CD4-positive, alpha-beta T cell treated with Interleukin-12 subunit alpha and Interleukin-12 subunit beta, for 1 hour (primary cell): ENCODE results near the gene NEK3.
"Not testable (repeated sequence)": the region's sequence is repeated elsewhere in the genome, so short reads cannot be mapped to it uniquely, and the experiment has no call there.

Experiments used
- DNase-seq: peaks from one replicate; pipeline ENCODE4 v3.0.0-alpha.2; 2020

The NEK3 gene

DNA sequence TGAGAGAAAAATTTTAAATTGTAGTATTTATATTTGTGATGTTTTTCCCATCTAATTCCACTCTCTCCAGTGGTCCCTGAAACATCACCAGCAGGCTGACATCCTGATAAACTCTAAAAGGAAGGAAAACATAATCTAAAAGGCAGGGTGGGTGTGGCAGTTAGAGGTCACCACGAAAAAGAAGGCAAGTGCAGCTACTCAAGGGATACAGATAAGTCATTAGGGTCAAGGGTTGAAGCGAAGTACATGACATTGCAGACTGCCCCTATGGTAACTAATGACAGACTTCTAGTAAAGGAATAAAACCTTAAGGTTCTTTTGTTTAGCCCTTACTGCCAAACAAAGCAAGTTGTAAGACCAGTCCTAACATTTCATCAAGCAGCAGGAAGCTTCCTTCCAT is 6.0 kb upstream of the NEK3 start:
- no peak for DNase-seq

DNA sequence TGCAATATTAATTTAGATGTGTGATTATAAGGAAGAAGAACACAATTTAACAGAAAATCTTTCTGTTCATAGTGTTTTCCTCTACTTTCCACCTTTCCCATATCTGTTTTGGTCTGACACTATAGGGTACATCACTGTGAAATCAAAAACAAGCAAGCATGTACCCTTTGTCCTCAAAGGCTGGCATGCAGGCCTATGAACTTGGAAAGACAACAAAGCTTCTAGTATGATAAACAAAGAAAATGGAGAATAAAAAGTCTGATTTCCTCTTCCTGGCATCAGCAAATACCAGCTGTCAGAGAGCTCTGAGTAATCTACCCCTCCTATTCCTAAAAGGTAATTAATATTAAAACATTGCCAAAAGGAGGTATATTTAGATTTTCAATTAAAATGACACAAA is 5.6 kb upstream of the NEK3 start:
- no peak for DNase-seq

DNA sequence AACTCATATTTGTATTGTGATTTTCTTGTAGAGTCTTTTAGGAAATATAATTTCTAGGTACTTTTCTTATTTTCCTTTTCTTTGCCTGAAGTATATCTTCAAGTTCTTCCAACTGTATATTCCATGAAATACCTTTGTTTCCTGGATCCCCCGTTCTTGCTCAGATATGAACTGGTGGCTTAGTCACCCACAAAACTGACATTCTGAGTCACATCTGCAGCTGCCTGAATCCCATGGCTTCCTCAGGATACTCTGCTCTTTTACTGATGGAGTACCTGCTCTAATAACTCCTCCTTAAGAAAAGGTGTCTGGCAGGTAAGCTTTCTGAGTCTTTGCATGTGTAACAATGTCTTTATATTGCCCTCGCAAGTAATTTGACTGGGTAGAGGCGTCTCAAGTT is 4.5 kb upstream of the NEK3 start:
- not testable (repeated sequence) for DNase-seq

DNA sequence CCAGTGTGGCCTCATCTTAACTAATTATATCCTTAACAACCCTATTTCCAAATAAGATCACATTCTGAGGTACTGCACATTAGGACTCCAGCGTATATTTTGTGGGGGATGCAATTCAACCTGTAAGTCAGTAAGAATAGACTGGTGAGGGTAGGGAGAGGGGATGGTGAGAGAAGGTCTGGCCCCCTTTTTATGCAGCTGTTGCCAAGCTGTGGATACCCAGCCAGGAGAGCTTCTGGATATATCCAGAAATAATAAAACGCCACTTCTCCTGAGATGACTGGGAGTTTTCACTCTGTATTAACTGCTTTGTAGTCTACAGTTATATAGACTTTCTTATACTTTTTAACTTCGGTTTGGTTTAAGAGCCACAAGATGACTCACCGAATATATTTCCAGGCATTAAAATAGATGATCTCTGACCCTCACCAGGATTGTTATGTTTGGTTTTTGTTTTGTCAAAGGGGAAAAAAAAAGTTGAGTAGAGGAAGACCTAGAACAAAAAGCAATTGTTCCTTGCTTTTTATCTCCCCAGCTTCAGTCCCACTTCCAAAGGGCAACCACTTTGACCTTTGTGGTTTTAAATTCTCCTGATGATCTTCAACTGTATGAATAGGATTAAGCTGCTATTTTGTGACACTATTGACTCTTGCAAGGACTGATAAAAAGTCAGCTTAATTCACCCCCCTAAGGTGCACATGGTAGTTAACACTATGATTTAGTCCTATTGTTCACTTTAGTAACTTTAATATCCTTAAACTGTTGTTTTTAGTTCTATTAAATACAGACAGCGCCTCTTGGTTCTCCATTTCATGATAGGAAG is 3.1 kb upstream of the NEK3 start:
- DNase-seq, result no peak

DNA sequence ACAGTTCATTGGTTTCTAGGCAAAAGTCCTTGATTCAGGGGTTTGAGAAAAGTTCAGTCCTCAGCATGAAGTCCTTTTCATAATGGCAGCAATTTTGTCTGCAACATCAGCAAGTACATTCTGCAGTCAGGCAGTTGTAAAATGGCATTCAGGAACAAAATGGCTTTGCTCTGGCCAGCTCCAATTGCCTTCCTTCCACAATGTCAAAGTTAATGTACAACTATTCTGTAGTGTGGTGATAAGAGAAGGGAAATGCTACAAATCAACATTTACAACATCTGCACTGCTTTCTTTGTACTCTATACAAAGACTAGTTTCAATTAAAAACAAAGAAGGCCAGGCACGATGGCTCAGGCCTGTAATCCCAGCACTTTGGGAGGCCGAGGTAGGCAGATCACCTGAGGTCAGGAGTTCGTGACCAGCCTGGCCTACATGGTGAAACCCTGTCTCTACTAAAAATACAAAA is 1.8 kb upstream of the NEK3 start:
- no peak for DNase-seq

DNA sequence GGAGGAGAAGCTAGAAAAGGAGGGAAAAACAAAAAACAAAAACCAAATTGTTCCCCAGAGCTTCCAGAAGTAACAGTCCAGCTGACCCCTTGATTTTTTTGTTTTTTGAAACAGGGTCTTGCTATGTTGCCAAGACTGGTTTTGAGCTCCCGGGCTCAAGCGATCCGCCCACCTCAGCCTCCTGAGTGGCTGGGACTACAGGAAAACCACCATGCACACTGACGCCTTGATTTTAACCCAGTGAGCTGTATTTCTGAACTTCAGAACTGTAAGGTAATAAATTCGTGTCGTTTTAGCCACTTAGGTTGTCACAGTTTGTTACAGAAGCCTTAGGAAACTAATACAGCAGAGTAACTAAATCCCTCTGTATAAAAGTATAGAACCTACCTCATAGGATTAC is 1.1 kb upstream of the NEK3 start:
- no peak for DNase-seq

DNA sequence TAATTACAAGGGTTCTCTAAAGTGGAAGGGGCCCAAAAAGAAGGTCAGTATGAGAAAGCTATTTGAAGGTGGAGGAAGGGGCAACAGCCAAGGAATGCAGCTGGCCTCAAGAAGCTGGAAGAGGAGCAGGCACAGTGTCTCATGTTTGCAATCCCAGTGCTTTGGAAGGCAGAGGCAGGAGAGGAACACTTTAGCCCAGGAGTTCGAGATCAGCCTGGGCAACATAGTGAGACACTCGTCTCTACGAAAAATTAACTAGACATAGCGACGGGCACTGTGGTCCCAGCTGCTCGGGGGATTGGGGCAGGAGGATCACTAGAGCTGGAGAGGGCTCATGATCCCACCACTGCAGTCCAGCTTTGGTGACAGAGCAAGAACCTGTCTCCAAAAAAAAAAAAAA is 656 bp upstream of the NEK3 start:
- DNase-seq, result no peak

DNA sequence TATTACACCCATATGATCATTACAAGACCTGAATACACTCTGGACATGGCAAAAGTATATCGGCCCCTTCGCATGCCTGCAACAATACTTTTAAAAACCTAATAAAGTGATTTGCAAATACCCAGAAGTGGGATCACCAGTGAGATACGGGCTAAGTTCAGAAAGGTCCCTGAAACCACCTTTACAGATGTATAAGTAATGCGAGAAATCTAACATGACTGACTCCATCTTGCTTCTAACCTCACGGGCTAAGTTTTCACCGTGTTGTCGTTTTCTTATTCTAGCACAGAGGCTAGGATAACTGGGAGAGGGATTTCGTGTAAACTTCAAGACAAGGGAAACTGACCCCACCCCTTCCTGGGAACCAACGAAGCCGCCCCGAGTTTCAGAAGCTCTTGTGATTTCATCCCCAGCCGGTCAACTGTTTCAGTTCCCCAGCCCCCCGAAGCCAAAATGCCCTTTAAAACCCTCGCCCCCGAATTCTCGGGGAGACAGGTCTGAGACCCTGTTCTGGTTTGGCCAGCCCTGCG is 703 bp downstream of the NEK3 start:
- no peak for DNase-seq

DNA sequence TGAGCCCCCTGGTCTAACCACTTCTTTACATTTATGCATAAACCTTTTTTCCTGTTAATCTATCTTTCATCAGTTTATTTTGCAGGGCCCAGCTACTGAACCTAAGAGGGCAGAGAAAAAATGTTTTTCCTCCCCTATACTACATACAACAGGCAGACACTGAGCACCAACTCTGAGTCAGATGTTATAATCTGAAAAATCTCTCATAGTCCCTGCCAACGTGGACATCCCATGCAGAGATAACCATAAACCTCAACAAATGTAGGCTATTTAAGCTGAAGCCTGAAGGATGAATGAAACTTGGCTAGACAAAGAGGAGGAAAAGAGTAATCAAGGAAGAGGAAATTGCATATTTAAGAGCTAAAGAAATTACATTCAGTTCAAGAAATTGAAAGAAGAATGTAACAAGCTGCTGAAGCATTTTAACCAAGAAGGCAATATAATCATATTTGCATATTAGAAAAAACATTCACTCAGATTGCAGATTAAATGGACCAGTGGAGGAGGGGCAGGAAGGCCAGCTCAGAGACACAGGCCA is 2.6 kb downstream of the NEK3 start:
- DNase-seq, result no peak

DNA sequence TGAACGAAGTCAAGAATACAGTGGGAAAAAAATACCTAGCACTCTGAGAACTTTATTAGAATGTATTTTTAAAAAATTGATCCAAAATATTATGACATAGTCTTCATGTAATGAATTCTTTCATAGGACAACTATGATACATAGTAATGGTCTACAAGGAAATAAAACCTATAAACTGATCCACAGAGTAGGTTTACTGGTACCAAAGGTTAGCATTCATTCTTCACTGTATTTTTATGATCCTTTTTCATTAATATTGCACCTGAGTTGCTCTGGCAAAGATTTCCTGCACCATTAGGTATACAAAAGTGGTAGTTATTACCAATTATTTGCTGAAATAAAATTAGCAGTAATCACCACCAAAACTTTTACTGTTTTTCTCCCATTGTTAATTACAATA is 4.2 kb downstream of the NEK3 start:
- DNase-seq, result no peak

DNA sequence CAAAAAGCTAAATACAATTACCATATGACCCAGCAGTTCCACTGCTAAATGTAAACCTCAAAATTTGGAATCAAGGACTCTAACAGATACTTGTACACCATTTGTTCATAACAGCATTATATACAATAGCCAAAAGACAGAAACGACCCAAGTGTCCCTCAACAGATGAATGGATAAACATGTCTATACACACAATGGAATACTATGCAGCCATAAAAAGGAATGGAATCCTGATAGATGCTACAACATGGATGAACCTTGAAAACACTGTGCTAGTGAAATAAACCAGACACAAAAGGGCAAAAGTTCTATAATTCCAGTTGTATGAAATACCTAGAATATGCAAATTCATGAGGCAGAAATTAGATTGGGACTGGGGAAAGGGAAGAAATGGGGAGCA is 12.2 kb downstream of the NEK3 start:
- DNase-seq, result no peak

DNA sequence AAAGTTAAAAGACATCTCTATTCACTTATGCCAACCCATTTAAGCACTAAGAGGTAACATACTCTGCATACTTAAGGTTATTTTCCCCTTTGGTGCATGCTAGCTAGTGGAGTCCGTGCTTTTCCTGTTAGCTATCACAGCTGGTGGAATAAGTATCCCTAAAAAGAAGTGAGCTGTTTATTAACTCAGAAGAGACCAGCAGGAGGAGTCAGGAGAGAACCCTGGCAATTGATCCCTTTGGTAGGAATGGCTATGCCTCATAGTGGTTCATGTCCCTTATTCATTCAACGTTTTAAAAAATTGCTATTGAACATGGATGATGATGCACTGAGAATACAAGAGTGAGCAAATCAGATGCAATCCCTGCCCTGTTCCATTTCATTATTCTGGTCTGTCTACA is 18.1 kb downstream of the NEK3 start:
- DNase-seq, result no peak

DNA sequence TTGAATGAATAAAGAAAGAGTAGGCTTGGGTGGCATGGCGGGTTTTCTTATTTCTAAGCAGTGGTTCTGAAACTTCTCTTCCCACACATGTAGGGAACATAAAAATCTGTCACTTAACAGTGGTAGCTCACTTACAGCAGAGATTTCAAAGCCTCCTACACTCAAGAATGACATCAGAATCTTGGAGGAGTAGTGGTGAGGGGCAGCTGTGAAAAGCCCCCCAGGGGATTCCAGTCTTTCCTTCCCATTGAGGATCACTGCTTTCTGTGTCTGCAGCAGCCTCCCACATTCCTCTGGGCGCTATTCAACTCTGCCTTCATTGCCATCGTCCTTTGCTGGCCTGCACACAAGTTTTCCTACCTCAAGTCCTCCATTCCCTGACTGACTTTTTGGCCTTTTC is 21.9 kb downstream of the NEK3 start:
- DNase-seq, result no peak

DNA sequence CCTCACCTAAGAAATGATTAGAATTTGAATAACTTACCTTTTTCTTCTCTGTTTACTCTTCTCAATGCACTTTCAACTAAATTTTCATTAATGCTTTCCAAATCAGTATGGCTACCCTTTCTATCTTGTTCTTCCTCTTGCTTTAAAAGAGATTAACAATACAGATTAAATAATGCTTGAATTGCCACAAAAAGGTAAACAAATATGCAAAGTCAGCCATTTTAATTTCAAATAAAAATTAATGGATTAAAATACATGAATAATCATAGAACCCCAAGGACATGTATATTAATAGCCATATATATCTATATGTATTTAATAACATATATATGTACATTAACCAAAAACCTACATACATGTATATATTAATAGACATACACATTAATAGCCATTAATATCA is 22.6 kb downstream of the NEK3 start:
- DNase-seq, result no peak

DNA sequence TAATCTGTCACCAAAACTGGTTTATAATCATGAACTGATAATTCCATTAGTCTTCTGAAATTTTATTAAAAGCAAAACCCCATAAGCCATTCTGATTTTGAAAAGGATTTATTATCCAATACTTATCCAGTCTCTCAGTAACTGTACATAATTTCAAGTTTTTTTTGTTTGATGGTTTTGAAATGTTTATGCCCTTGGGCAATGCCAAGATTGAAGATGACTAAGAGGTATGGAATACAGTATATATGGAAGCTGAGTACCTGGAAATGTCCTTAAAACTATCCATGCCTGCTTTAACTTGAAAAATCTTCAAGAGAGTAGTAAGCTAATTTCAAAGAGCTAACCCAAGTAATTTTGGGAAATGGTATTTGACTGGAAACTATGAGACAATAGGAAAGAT is 28.8 kb downstream of the NEK3 start:
- no peak for DNase-seq

DNA sequence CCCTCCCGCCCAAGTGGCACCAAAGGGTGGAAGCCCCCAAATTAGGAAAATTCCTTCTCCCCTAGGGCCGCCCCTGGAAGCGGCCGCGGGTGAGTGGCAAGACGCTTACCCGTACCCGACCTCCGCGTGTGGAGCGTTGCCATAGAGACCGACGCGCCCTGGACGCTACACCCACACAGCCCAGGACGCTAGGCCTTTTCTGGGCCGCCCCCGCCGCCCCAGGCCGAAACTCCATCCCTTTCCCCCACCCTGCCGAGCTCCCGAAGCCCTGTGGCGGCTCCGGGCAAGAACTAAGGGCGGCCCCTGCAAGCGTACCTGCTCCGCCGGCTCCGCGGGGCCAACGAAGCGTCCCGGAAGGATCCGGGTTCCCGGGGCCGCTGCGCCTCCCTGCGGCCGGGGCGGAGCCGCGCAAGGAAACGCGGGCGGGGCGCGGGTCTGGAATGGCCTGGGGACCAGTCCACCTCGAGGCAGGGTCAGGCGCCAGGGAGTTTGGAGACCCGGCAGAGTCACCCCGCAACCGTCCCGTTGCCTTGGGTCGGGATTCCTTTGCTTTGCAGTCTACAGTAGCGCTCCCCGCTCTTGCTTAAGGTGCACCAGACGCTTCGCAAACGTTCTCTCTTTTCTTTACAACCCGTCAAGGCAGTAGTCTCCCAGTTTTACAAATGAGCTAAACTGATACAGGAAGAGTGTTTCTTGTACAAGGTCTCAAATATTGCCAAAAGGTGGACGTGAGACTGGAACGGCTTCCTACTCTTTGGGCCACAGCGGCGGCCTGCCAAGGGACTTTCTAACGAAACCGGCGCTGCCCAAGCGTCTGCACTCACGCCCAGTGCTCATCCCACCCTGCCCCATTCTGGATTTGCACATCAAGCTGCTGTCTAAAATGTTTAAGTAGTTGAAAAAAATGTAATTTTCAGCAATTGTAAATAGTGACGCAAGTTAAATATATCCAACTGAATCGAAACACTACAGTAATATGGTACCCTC is 30.4 kb downstream of the NEK3 start, which contains the start of gene NEK5:
Gene NEK5, minus strand, starts transcription at position 360 of the 987 bp plus-strand sequence. CDS start 1,591 bp downstream, outside the sequence.
- DNase-seq, result peak; percentile 50

DNA sequence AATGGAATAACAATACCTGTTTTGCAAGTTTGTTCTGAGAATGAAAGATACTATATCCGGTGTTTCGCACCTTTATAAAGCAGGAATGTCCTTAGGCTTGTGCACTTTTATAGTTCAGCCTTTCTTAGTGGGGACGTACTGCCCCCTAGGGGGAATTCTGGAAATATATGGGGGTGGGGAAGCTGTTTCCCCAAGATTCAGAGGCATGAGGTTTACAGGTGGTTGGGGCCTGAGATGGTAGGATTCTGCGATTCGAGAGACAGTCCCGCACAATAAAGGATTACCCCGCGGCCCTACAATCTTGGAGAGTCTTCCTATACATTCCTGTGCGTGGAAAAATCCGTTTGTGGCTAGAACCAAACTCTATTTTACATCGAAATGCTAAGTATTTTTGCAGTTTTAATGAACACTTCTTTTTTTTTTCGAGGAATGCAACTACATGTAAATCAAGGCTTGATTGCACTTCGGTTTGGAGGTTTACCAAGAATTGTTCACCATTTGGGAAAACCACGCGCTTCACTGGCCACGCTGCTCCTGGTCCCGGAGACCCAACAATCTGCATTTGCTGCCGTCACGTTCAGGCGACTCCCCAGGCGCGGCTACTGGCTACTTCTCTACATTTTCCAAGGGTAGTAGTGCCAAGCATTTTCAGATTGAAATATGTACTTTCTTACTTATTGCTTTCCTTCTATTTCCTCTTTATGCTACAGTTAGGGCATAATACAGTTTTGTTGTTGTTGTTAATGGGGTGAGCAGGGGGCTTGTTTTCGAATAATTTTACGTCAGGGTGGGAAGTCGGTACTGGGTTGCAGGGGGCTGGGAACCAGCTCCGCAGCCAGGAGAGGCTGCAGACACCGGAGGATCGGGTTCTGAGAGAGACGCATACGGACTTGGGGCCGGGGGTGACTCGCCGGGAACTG is 31.4 kb downstream of the NEK3 start:
- DNase-seq, result peak; percentile 73

DNA sequence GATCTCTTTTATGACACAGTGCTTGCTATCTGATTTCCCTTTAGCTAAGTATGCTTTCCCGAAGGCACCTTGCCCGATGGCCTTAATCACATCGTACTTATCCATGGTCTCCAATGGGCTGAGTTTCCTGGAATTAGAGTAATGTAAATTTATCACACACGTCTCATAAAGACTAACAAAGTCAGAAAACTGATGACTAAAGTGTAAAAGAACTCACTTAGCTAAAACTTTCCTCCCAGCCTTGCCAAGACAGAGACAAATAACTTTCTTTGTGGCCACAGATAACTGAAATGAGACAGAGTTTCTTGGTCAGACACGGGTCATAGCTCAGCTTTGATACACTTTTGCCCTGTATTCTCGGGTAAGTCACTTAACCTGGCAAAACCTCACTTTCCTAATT is 32.0 kb downstream of the NEK3 start:
- no peak for DNase-seq

DNA sequence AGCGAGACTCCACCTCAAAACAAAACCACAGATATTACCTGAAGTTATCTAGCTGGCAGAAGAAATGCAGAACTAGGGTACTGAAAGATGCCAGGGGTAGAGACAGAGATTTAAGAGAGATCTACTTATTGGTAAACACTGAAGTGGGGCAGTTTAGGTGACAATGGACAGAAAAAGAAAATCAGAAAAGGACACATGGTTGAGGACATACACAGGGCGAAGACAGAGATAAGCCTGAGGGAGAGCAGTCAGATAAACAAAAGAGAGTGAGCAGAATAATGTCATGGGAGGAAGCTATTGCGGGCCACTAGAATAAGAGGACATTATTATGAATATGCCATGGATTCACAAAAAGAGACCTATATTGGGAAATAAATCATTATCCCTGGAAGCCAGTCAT is 33.9 kb downstream of the NEK3 start:
- no peak for DNase-seq

DNA sequence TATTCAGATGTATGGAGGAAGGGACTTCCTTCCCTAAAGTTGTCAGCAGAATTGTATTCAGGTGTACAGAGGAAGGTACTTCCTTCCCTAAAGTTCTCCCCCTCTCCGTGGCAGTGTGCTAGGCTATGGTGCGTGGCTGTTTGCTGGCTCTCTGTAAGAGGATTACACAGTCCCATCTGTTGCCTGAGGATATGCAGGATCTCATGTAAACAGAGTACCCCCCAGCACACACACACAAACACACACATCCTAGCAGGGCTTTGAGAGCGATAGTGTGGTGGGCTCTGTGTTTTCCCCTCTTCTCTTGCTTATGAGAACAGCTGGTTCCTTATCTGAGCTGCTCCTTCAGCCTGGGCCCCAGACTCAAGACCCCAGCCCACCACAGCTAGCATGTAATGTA is 40.8 kb downstream of the NEK3 start:
- no peak for DNase-seq

DNA sequence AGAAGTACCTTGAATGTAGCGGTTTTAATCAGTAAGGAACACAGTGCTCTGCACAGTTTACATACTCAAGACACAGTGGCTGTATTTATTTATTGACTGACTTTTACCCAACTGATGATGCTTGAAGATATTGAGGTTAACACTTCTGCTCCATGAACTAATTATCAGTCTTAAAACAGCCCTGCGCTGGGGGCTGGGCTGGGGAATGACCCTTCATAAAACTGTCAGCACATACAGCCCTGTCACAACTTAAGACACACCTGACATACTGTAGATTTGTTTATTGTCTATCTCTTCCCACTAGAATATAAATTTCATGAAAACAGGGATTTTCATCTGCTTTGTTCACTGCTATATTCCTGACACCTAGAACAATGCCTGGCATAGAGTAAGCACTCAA is 41.3 kb downstream of the NEK3 start:
- no peak for DNase-seq

DNA sequence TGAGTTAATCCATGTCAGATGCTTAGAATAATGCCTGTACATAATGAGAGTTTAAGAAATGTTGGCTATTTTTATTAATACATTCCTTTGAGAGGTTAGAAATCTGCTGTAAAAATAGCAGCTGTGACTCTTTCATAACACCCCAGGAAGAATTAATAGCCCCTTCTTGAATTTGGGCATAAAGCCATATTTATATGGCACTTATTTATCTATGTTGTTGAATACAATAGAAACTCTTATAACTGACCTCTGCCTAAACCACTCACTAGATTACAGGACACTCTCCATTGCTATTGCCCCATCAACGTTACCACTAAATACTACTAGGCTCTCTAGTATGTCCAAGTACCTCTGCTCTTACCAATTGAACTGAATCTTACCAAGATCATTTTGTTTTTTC is 46.8 kb downstream of the NEK3 start:
- DNase-seq, result no peak
